ENCODE measurements around the gene TSPAN13. TPM values are rescaled to one million over a fixed set of nuclear protein-coding genes. Genes with fewer than 3 reads are reported as not detected.
A peak's percentile ranks its signal among the peaks of the same experiment; 100 is the strongest.

The TSPAN13 gene
- total RNA-seq, 1 experiment from 2014 or later, result 208 TPM

DNA sequence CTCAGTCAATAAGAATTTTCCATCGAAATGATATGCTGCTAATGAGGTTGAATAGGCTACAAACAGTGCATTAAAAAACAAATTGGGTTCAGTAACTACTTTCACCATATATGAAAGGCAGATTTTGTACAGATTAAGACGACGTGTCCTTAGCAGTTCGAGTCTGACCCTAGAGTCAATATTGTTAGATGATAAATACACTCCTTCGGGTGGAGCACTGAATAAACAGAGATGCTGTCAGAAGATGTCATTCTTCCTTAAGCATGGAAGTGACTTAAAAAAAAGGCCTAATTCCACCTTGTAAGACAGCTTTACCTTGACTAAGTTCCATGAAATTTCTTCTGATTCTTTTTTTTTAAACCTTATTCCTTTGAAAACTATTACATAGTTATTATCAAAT is 57.0 kb downstream of the TSPAN13 start:
- intact Hi-C loops (cut with micrococcal nuclease; ENCODE audit: unreplicated experiment), result no loop called here
- no peaks in the 10 kb centered on the region for H3K9me3 ChIP-seq
- no peaks in the 10 kb centered on the region for H3K36me3 ChIP-seq (ENCODE audit: control insufficient read depth, insufficient read depth, low read length)
- DNase-seq, result peak in 1 of 2 experiments; percentile 31
- BruUV-seq (replicated peaks), result no TSS peak
- Mint-ChIP-seq H3K4me3 (ENCODE audit: unreplicated experiment) (no peak overlapping the region), H3K36me3 (ENCODE audit: insufficient read depth, unreplicated experiment) (no peaks in the 10 kb centered on the region), H3K27ac (ENCODE audit: unreplicated experiment) (peak overlapping the region; percentile 1), H3K9me3 (ENCODE audit: unreplicated experiment) (peaks cover 8% of the 10 kb centered on the region), H3K4me1 (ENCODE audit: low read depth, unreplicated experiment) (peaks cover 46% of the 10 kb centered on the region), H3K27me3 (ENCODE audit: insufficient read depth, unreplicated experiment) (no peaks in the 10 kb centered on the region)
- CTCF ChIA-PET, result interaction anchor here (1.4 kb wide), 1 partner anchor 9 kb away, joined by 3 read pairs; no protein-coding TSS in a partner anchor
- POLR2A ChIA-PET, result interaction anchor here (0.6 kb wide), 1 partner anchor 10 kb away, joined by 3 read pairs; no protein-coding TSS in a partner anchor
- TF ChIP-seq, protein P1, sequence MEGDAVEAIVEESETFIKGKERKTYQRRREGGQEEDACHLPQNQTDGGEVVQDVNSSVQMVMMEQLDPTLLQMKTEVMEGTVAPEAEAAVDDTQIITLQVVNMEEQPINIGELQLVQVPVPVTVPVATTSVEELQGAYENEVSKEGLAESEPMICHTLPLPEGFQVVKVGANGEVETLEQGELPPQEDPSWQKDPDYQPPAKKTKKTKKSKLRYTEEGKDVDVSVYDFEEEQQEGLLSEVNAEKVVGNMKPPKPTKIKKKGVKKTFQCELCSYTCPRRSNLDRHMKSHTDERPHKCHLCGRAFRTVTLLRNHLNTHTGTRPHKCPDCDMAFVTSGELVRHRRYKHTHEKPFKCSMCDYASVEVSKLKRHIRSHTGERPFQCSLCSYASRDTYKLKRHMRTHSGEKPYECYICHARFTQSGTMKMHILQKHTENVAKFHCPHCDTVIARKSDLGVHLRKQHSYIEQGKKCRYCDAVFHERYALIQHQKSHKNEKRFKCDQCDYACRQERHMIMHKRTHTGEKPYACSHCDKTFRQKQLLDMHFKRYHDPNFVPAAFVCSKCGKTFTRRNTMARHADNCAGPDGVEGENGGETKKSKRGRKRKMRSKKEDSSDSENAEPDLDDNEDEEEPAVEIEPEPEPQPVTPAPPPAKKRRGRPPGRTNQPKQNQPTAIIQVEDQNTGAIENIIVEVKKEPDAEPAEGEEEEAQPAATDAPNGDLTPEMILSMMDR (IDR thresholded peaks at IDR 0.05; ENCODE audit: insufficient read depth in 1 of 2, low read depth in 1 of 2, low read length in 1 of 2, severe bottlenecking in 1 of 2, unreplicated experiment in 1 of 2), result no peak
- H3K4me3 ChIP-seq (ENCODE audit: low read depth, low read length), result no peak overlapping the region
- peaks cover 64% of the 10 kb centered on the region for H3K4me1 ChIP-seq
- no peaks in the 10 kb centered on the region for H3K27me3 ChIP-seq (replicated peaks; ENCODE audit: control insufficient read depth, insufficient read depth, low read length)

DNA sequence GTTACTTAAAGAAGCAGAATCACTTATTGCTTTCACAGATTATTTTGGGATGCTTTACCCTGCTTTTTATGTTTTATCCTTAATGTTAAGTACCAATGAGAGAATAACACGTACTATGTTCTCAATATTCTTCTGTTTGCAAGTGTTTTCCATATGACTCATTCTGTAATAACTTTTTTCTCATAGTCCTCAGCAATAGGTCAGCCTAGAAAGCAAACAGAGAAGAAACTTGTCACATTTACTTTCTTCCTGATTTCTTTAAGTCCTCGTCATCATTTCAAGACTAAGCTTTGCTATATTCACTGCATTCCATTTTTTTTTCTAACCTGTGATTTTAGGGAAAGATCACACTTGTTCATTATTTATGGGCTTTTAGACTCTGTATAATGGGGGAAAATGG is 58.0 kb downstream of the TSPAN13 start:
- H3K4me3 Mint-ChIP-seq (ENCODE audit: unreplicated experiment), result peak overlapping the region; percentile 54
- H3K27me3 ChIP-seq (replicated peaks; ENCODE audit: control insufficient read depth, insufficient read depth, low read length), result no peaks in the 10 kb centered on the region
- ChIA-PET POLR2A (no interaction called here), CTCF (no interaction called here)
- H3K4me1 Mint-ChIP-seq (ENCODE audit: low read depth, unreplicated experiment), result peaks cover 54% of the 10 kb centered on the region
- BruUV-seq (replicated peaks), result no TSS peak
- H3K27me3 Mint-ChIP-seq (ENCODE audit: insufficient read depth, unreplicated experiment), result no peaks in the 10 kb centered on the region
- no peaks in the 10 kb centered on the region for H3K36me3 Mint-ChIP-seq (ENCODE audit: insufficient read depth, unreplicated experiment)
- H3K4me1 ChIP-seq, result peaks cover 55% of the 10 kb centered on the region
- no peak for DNase-seq
- no peak overlapping the region for H3K4me3 ChIP-seq (ENCODE audit: low read depth, low read length)
- peak overlapping the region; percentile 80 for H3K27ac Mint-ChIP-seq (ENCODE audit: unreplicated experiment)
- no peaks in the 10 kb centered on the region for H3K9me3 ChIP-seq
- intact Hi-C loops (cut with micrococcal nuclease; ENCODE audit: unreplicated experiment), result loop anchor here (1.0 kb wide), 1 partner anchor 36 kb away; no protein-coding TSS in a partner anchor
- peaks cover 8% of the 10 kb centered on the region for H3K9me3 Mint-ChIP-seq (ENCODE audit: unreplicated experiment)
- H3K36me3 ChIP-seq (ENCODE audit: control insufficient read depth, insufficient read depth, low read length), result no peaks in the 10 kb centered on the region
- TF ChIP-seq, protein P1 (IDR thresholded peaks at IDR 0.05; ENCODE audit: insufficient read depth in 1 of 2, low read depth in 1 of 2, low read length in 1 of 2, severe bottlenecking in 1 of 2, unreplicated experiment in 1 of 2), result no peak

DNA sequence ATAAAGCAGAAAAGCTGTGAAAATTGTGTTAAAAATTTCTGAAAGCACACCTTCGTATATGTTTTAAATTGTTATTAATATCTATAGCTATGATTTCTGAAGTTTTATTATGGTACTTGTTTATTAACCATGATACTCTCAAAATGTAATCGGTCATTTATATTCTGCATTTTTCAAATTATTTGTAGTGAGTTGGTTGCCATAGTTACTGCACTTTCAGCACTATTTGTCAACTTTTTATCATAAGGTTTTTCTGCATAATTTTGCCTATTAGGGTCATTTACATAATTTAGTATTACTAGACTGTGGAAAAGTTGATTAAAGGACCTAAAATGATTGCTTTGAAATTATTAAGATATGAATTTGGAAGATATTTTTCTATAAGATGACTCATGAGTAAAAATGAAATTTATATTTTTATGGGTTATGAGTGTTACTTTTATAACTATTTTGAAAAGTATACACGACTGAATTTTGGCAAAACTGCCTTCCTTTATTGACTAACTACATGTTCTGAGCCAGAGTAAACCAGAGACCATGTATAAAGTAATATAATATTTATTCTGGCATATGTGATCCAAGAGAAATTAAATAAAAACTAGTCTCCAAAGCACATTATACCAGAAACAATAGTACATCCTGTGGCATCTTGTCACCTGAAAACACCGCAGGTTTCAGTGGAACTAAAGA is 59.1 kb downstream of the TSPAN13 start:
- POLR2A ChIA-PET, result no interaction called here

More for the DNA sequence above, 59.1 kb downstream of the TSPAN13 start:
- Histone ChIP-seq H3K27me3 (replicated peaks; ENCODE audit: control insufficient read depth, insufficient read depth, low read length) (no peaks in the 10 kb centered on the region), H3K36me3 (ENCODE audit: control insufficient read depth, insufficient read depth, low read length) (no peaks in the 10 kb centered on the region), H3K9me3 (no peaks in the 10 kb centered on the region), H3K4me3 (ENCODE audit: low read depth, low read length) (no peak overlapping the region), H3K4me1 (peaks cover 54% of the 10 kb centered on the region)
- Mint-ChIP-seq H3K36me3 (ENCODE audit: insufficient read depth, unreplicated experiment) (no peaks in the 10 kb centered on the region), H3K4me3 (ENCODE audit: unreplicated experiment) (no peak overlapping the region), H3K27me3 (ENCODE audit: insufficient read depth, unreplicated experiment) (no peaks in the 10 kb centered on the region), H3K27ac (ENCODE audit: unreplicated experiment) (no peak overlapping the region), H3K4me1 (ENCODE audit: low read depth, unreplicated experiment) (peaks cover 55% of the 10 kb centered on the region), H3K9me3 (ENCODE audit: unreplicated experiment) (peaks cover 6% of the 10 kb centered on the region)
- no peak for DNase-seq
- TF ChIP-seq, protein P1 (IDR thresholded peaks at IDR 0.05; ENCODE audit: insufficient read depth in 1 of 2, low read depth in 1 of 2, low read length in 1 of 2, severe bottlenecking in 1 of 2, unreplicated experiment in 1 of 2), result no peak
- CTCF ChIA-PET, result no interaction called here
- no TSS peak for BruUV-seq (replicated peaks)
- intact Hi-C loops (cut with micrococcal nuclease; ENCODE audit: unreplicated experiment), result no loop called here
